Fibroblast of skin of right quadriceps (primary cell): ENCODE measurements around the gene RBM7.

Experiments
- DNase-seq: peaks from one replicate; pipeline ENCODE4 v3.0.0-alpha.2; 2013

Gene RBM7

DNA sequence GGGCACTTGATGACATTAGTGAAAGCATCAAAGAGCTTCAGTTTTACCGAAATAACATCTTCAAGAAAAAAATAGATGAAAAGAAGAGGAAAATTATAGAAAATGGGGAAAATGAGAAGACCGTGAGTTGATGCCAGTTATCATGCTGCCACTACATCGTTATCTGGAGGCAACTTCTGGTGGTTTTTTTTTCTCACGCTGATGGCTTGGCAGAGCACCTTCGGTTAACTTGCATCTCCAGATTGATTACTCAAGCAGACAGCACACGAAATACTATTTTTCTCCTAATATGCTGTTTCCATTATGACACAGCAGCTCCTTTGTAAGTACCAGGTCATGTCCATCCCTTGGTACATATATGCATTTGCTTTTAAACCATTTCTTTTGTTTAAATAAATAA is 49.4 kb downstream of the RBM7 start:
- DNase-seq = no peak

DNA sequence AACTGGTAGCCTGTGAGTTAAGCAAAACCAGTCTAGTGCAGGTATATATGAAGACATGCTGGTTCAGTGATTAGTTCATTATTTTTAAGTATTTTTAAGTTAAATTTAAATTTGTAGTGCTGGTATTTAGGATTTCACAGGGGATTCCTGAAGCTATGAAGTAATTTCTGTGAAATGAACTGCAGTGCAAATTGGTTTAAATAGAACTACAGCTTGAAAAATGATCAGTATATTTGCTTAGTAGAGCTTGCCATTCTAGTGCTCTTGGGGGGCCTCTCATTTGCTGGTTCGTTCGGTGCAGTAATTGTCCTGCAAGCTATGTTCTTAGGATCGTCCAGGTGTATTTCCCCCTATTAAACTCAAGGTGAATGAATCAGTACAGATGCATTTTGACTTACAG is 51.9 kb downstream of the RBM7 start:
- DNase-seq = no peak
